Endothelial cell of umbilical vein (primary cell): ENCODE data around the gene MAGI1. TPM values are rescaled to one million over a fixed set of nuclear protein-coding genes. Genes with fewer than 3 reads are reported as not detected.

Experiments
- BruUV-seq: library from RNA; stranded (reverse); fragments of 400-500 nt; replicated peaks from 2 replicates; lab custom pipeline; 2021; lab: Mats Ljungman, UMichigan
- CTCF ChIA-PET: fragments of 300-600, 350-600 bp; sonication (Branson Sonifier 250); formaldehyde crosslinking; loops from one replicate; lab custom pipeline; 2021; ENCODE audit warnings: antibody characterized with exemption, inconsistent platforms; lab: Charles Lee
- POLR2A ChIA-PET: fragments of 300-600, 350-600 bp; sonication (Branson Sonifier 250); formaldehyde crosslinking; loops from one replicate; lab custom pipeline; 2021; ENCODE audit warnings: antibody characterized with exemption, inconsistent platforms; lab: Charles Lee
- DNase-seq: peaks from one replicate; pipeline ENCODE4 v3.0.0-alpha.2; 2011; ENCODE audit warnings: low read depth, low spot score
- FAIRE-seq: peaks from 2 replicates; lab custom pipeline; 2011; peaks lifted over from hg19 to GRCh38; lab: Jason Lieb, UNC
- H2AFZ ChIP-seq: 2 replicates; pipeline ENCODE4 v1.6.0; 2012; ENCODE audit warnings: low read depth, low read length, control low read depth, inconsistent platforms
- H3K27ac ChIP-seq: 2 replicates; pipeline ENCODE4 v1.5.1; 2011; ENCODE audit warnings: low read depth, mild to moderate bottlenecking, control low read depth, low read length, moderate library complexity; ENCODE audit not compliant: insufficient read depth
- H3K27me3 ChIP-seq, 2 experiments: 2 replicates each; pipeline versions ENCODE4 v1.6.0 to v1.6.1; 2011; ENCODE audit warnings: low read length in 2 of 2, mixed read lengths in 1 of 2; ENCODE audit not compliant: control insufficient read depth in 2 of 2, insufficient read depth in 2 of 2
- H3K36me3 ChIP-seq, 2 experiments: 2 replicates in 1 of 2; 3 replicates in 1 of 2; pipeline ENCODE4 v1.5.1; 2011; ENCODE audit warnings: low read length in 2 of 2, mild to moderate bottlenecking in 1 of 2, moderate library complexity in 1 of 2; ENCODE audit not compliant: control insufficient read depth in 2 of 2, insufficient read depth in 2 of 2; ENCODE audit errors: extremely low read depth in 1 of 2
- H3K4me1 ChIP-seq: 3 replicates; pipeline ENCODE4 v1.5.1; 2011; ENCODE audit warnings: mild to moderate bottlenecking, low read length; ENCODE audit not compliant: control insufficient read depth, insufficient read depth; ENCODE audit errors: extremely low read depth
- H3K4me2 ChIP-seq: 2 replicates; pipeline ENCODE4 v1.6.1; 2011; ENCODE audit warnings: low read length, control low read depth, mixed read lengths; ENCODE audit not compliant: insufficient read depth
- H3K4me3 ChIP-seq, 3 experiments: fragments of 200-600 bp in 1 of 3; sonication (generic), shearing (Covaris generic) in 1 of 3; replicated peaks in 1 of 3; 2 replicates each; pipeline ENCODE4 v1.5.1; 2011 to 2016; ENCODE audit warnings: control low read depth in 3 of 3, low read length in 3 of 3, mild to moderate bottlenecking in 2 of 3, inconsistent platforms in 1 of 3, low read depth in 1 of 3, moderate library complexity in 1 of 3; ENCODE audit not compliant: insufficient read depth in 1 of 3
- H3K79me2 ChIP-seq: 2 replicates; pipeline ENCODE4 v1.6.0; 2012; ENCODE audit warnings: low read length, inconsistent platforms; ENCODE audit not compliant: control insufficient read depth, insufficient read depth
- H3K9ac ChIP-seq: replicated peaks from 2 replicates; pipeline ENCODE3; 2011; ENCODE audit warnings: low read length, control low read depth; ENCODE audit not compliant: insufficient read depth; ENCODE audit errors: extremely low read depth
- H3K9me1 ChIP-seq: replicated peaks from 3 replicates; pipeline ENCODE4 v1.6.0; 2011; ENCODE audit warnings: mild to moderate bottlenecking, low read length; ENCODE audit not compliant: control insufficient read depth, insufficient read depth; ENCODE audit errors: extremely low read depth
- H3K9me3 ChIP-seq: replicated peaks from 2 replicates; pipeline ENCODE4 v1.5.1; 2012; ENCODE audit warnings: low read length, inconsistent platforms; ENCODE audit not compliant: control insufficient read depth, insufficient read depth
- H4K20me1 ChIP-seq: replicated peaks from 2 replicates; pipeline ENCODE3; 2011; ENCODE audit warnings: mild to moderate bottlenecking, low read length; ENCODE audit not compliant: control insufficient read depth, insufficient read depth; ENCODE audit errors: extremely low read depth
- FOS ChIP-seq: IDR thresholded peaks from 2 replicates; pipeline ENCODE4 v1.6.1; 2011; ENCODE audit warnings: mild to moderate bottlenecking, low read length, moderate library complexity, borderline replicate concordance; ENCODE audit not compliant: insufficient read depth
- GATA2 ChIP-seq: IDR thresholded peaks from 2 replicates; pipeline ENCODE4 v1.7.0; 2011; ENCODE audit warnings: low read depth, mild to moderate bottlenecking, moderate library complexity, mixed read lengths, low read length; ENCODE audit not compliant: insufficient read length, insufficient read depth
- MYC ChIP-seq: IDR thresholded peaks from one replicate; pipeline ENCODE4 v1.6.1; 2011; ENCODE audit warnings: mild to moderate bottlenecking, low read depth, low read length
- POLR2AphosphoS5 ChIP-seq: IDR thresholded peaks from 2 replicates; pipeline ENCODE4 v1.6.1; 2012; ENCODE audit warnings: low read depth, mild to moderate bottlenecking, control low read depth, low read length, moderate library complexity; ENCODE audit not compliant: insufficient read depth
- dilution Hi-C: fragments of 300-500 bp; cut with MboI; formaldehyde crosslinking; loops from one replicate; pipeline ENCODE4 v1.15.0; 2019; ENCODE audit warnings: low sequenced_read_pairs; ENCODE audit not compliant: extremely low pct_ligation_motif_present
- intact Hi-C: fragments of 100-400 bp; cut with micrococcal nuclease; formaldehyde crosslinking; loops from one replicate; pipeline ENCODE4 v1.10.0; 2022
- polyA plus RNA-seq, 4 experiments: library from polyadenylated mRNA; depleted of rRNA in 3 of 4; stranded (reverse) in 3 of 4; unstranded in 1 of 4; fragments of >200 nt; gene quantifications; 2 replicates each; pipeline versions ENCODE4 v1.2.1 to v1.2.3, GENCODE V29; 2011 to 2012; ENCODE audit warnings: missing spikeins in 1 of 4
- total RNA-seq: library from RNA; stranded (reverse); gene quantifications from 2 replicates; pipeline ENCODE4 v1.2.3, GENCODE V29; 2021

The MAGI1 gene
- total and polyA plus RNA-seq, 2 donors (not counting 3 experiments of a cell fraction or from before 2014, with no cell fraction given), result 10.1 to 47.9 TPM

GRCh38 chr3:65953881-65954733 is 84.6 kb downstream of the MAGI1 start:
- TSS peak; percentile 49 for BruUV-seq
- peak; percentile 12 for FAIRE-seq
- H3K9me1 ChIP-seq, result no peaks in the 10 kb centered on the region
- intact Hi-C loops, result loop anchor here (2.0 kb wide), 1 partner anchor 85 kb away; the partner anchor contains the start of gene MAGI1
- peaks cover 76% of the 10 kb centered on the region for H3K4me1 ChIP-seq
- H3K4me2 ChIP-seq, result peak overlapping the region; percentile 68
- dilution Hi-C loops, result no loop called here
- peak overlapping the region; percentile 70 for H3K27ac ChIP-seq
- H3K79me2 ChIP-seq, result peaks cover 8% of the 10 kb centered on the region
- POLR2A ChIA-PET, result no interaction called here
- H3K4me3 ChIP-seq, result no peak overlapping the region
- no peaks in the 10 kb centered on the region for H3K9me3 ChIP-seq
- CTCF ChIA-PET, result interaction anchor here (0.6 to 2.4 kb wide), 6 partner anchors 9 to 183 kb away, joined by 3 to 10 read pairs (median 4); no protein-coding TSS in a partner anchor
- no peaks in the 10 kb centered on the region for H3K36me3 ChIP-seq
- no peaks in the 10 kb centered on the region for H4K20me1 ChIP-seq
- no peaks in the 10 kb centered on the region for H3K27me3 ChIP-seq
- peak; percentile 70 for DNase-seq
- H2AFZ ChIP-seq, result peak overlapping the region; percentile 12
- TF ChIP-seq FOS, result peak; percentile 13
- TF ChIP-seq MYC, result no peak
- peak overlapping the region; percentile 22 for H3K9ac ChIP-seq

GRCh38 chr3:65953301-65953812 is 85.4 kb downstream of the MAGI1 start:
- FAIRE-seq (no peak), DNase-seq (peak; percentile 52)
- intact Hi-C loops (loop anchor here (2.0 kb wide), 1 partner anchor 85 kb away; the partner anchor contains the start of gene MAGI1), dilution Hi-C loops (no loop called here)
- Histone ChIP-seq H3K79me2 (peaks cover 8% of the 10 kb centered on the region), H3K9me1 (no peaks in the 10 kb centered on the region), H3K27me3 (no peaks in the 10 kb centered on the region), H3K36me3 (no peaks in the 10 kb centered on the region), H3K9ac (peak overlapping the region; percentile 22), H4K20me1 (no peaks in the 10 kb centered on the region), H2AFZ (no peak overlapping the region), H3K4me1 (peaks cover 83% of the 10 kb centered on the region), H3K4me2 (peak overlapping the region; percentile 68), H3K4me3 (no peak overlapping the region), H3K27ac (peak overlapping the region; percentile 70), H3K9me3 (no peaks in the 10 kb centered on the region)
- POLR2A ChIA-PET, result interaction anchor here (0.8 kb wide), 1 partner anchor 8 kb away, joined by 6 read pairs; no protein-coding TSS in a partner anchor
- TSS peak; percentile 21 for BruUV-seq
- CTCF ChIA-PET, result interaction anchor here (0.9 to 2.4 kb wide), 5 partner anchors 9 to 183 kb away, joined by 3 to 10 read pairs (median 4); no protein-coding TSS in a partner anchor
- TF ChIP-seq FOS, result no peak
- no peak for TF ChIP-seq GATA2
- no peak for TF ChIP-seq POLR2AphosphoS5
